HepG2 (cell line): ENCODE results near the gene LSM5. TPM values are rescaled to one million over a fixed set of nuclear protein-coding genes. Genes with fewer than 3 reads are reported as not detected.

ENCODE experiments used
- ARID3A ChIP-seq: IDR thresholded peaks from 2 replicates; pipeline ENCODE4 v1.6.1; 2012; ENCODE audit warnings: low read depth, low read length, improper control_type of control experiment
- CAMTA2 ChIP-seq: sonication (generic); formaldehyde crosslinking; IDR thresholded peaks from 2 replicates; pipeline ENCODE4 v1.4.0; 2020; ENCODE audit warnings: mild to moderate bottlenecking, missing genetic modification reagents, borderline replicate concordance
- CBX2 ChIP-seq, 2 experiments: fragments of 200-600 bp in 1 of 2; sonication (generic); formaldehyde crosslinking in 1 of 2; IDR thresholded peaks; 2 replicates each; pipeline versions ENCODE4 v1.7.0 to v1.8.1; 2018 to 2022; ENCODE audit warnings: low read depth in 2 of 2, low read length in 1 of 2, mild to moderate bottlenecking in 1 of 2, missing genetic modification reagents in 1 of 2
- FIP1L1 ChIP-seq: fragments of 200-400 bp; formaldehyde crosslinking; IDR thresholded peaks from 2 replicates; pipeline ENCODE4 v1.6.1; 2018; ENCODE audit warnings: low read depth, mild to moderate bottlenecking, low read length, moderate library complexity, borderline replicate concordance; ENCODE audit not compliant: insufficient read depth
- FOXK1 ChIP-seq: sonication (generic); formaldehyde crosslinking; IDR thresholded peaks from 2 replicates; pipeline ENCODE4 v1.4.0; 2020; ENCODE audit warnings: low read depth, missing genetic modification reagents, borderline replicate concordance
- HHEX ChIP-seq: IDR thresholded peaks from 2 replicates; pipeline ENCODE4 v1.6.1; 2016; ENCODE audit warnings: control low read depth
- MYNN ChIP-seq: sonication (generic); formaldehyde crosslinking; IDR thresholded peaks from 2 replicates; pipeline ENCODE4 v1.4.0; 2020; ENCODE audit warnings: mild to moderate bottlenecking, low read depth, missing genetic modification reagents
- NBN ChIP-seq: fragments of 450-650 bp; conservative IDR thresholded peaks from 2 replicates; pipeline ENCODE4 v1.6.1; 2017
- SIN3A ChIP-seq: IDR thresholded peaks from 2 replicates; pipeline ENCODE4 v1.6.1; 2011; ENCODE audit warnings: low read depth, mild to moderate bottlenecking, control low read depth, low read length, borderline replicate concordance
- SNAI1 ChIP-seq: sonication (generic); formaldehyde crosslinking; IDR thresholded peaks from 2 replicates; pipeline ENCODE4 v1.5.0; 2020; ENCODE audit warnings: mild to moderate bottlenecking, missing genetic modification reagents, borderline replicate concordance
- ZBTB1 ChIP-seq: sonication (generic); formaldehyde crosslinking; IDR thresholded peaks from 2 replicates; pipeline ENCODE4 v1.4.0; 2020; ENCODE audit warnings: missing genetic modification reagents, borderline replicate concordance
- ZFP36L2 ChIP-seq: sonication (generic); formaldehyde crosslinking; IDR thresholded peaks from 2 replicates; pipeline ENCODE4 v1.4.0; 2020; ENCODE audit warnings: missing genetic modification reagents
- ZFP82 ChIP-seq: sonication (generic); formaldehyde crosslinking; IDR thresholded peaks from 2 replicates; pipeline ENCODE4 v1.5.1; 2020; ENCODE audit warnings: mild to moderate bottlenecking, missing genetic modification reagents, borderline replicate concordance
- ZKSCAN5 ChIP-seq: sonication (generic); formaldehyde crosslinking; IDR thresholded peaks from 2 replicates; pipeline ENCODE4 v1.5.1; 2020; ENCODE audit warnings: mild to moderate bottlenecking, missing genetic modification reagents
- ZMYM3 ChIP-seq: sonication (generic); formaldehyde crosslinking; IDR thresholded peaks from 2 replicates; pipeline ENCODE4 v1.5.1; 2020; ENCODE audit warnings: mild to moderate bottlenecking, missing genetic modification reagents
- ZNF10 ChIP-seq: sonication (generic); formaldehyde crosslinking; IDR thresholded peaks from 2 replicates; pipeline ENCODE4 v1.4.0; 2020; ENCODE audit warnings: mild to moderate bottlenecking, low read depth, missing genetic modification reagents, borderline replicate concordance
- ZNF670 ChIP-seq: sonication (generic); formaldehyde crosslinking; IDR thresholded peaks from 2 replicates; pipeline ENCODE4 v1.8.0; 2022; ENCODE audit warnings: mild to moderate bottlenecking, missing genetic modification reagents, borderline replicate concordance
- ZNF883 ChIP-seq: sonication (generic); formaldehyde crosslinking; IDR thresholded peaks from 2 replicates; pipeline ENCODE4 v1.5.1; 2020; ENCODE audit warnings: mild to moderate bottlenecking, missing genetic modification reagents; ENCODE audit errors: not compliant biosample characterization
- polyA plus RNA-seq, 8 experiments: library from polyadenylated mRNA; depleted of rRNA in 3 of 8; stranded (reverse) in 7 of 8; unstranded in 1 of 8; fragments of >200 nt; fragmentation: Illumina TruSeq in 4 of 8; extraction: Trizol in 4 of 8; gene quantifications; 2 replicates each; pipeline versions ENCODE4 v1.2.1 to v1.2.3, GENCODE V29; 2011 to 2016; ENCODE audit warnings: low read depth in 4 of 8, missing spikeins in 1 of 8, mixed read lengths in 1 of 8; ENCODE audit not compliant: insufficient read depth in 1 of 8
- total RNA-seq, 5 experiments: library from RNA; depleted of rRNA; stranded (reverse); fragments of >200 nt; fragmentation: Illumina TruSeq; extraction: Trizol; gene quantifications; 2 replicates each; pipeline ENCODE4 v1.2.3, GENCODE V29; 2016; ENCODE audit warnings: low read depth in 1 of 5
- TF ChIP-seq, protein P1 (sequence below): sonication (generic); formaldehyde crosslinking; IDR thresholded peaks from 2 replicates; pipeline ENCODE4 v1.4.0; 2020; ENCODE audit warnings: missing genetic modification reagents
- TF ChIP-seq, protein P2 (sequence below): IDR thresholded peaks from 2 replicates; pipeline ENCODE4 v1.6.1; 2016; ENCODE audit warnings: low read depth
- TF ChIP-seq, protein P3 (sequence below): sonication (generic); formaldehyde crosslinking; IDR thresholded peaks from 2 replicates; pipeline ENCODE4 v1.4.0; 2020; ENCODE audit warnings: missing genetic modification reagents

The LSM5 gene
- total and polyA plus RNA-seq, 2 of the 13 experiments (the other 11 are each of a cell fraction or from before 2014, with no cell fraction given) = 30.3 to 183 TPM

DNA sequence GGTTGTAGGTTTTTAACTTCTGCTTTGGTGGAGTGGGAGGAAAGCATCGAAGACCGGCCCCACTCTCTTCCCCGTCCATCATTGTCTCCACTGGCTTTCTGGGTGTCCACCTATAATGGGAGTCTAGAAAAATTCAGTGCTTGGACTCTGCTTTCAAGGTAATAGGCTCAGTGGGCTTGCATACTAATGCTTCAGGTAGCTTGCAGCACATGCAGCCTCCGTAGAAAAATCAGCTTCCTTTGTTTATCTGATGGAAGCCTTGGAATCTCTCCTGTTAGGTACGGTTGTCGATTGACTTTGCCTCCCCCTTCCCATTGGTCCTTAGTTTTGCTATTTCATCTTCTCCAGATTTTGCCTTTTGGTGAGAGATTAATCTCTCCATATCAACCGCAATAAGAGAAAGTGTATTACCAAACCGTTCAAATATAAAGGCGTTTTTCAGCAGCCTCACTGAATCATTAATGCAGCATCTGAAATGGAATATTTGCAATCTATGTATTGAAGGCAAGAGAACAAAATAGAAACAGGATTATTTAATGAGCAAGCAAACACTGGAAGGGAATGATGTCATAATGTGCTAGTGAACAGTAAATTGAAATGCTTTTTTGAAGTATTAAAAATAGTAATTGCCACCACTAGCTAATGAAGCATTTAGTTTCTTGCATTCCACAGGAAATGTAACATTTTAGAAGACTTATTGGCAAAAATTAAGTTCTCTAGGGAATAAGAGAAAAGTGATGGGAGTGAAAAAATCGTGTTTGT lies 6.1 kb upstream of the LSM5 start (continued):
- TF ChIP-seq SIN3A = no peak
- TF ChIP-seq ZFP36L2 (CRISPR knock-in tag) = no peak
- TF ChIP-seq ZFP82 = 0 out of 2 replicates have a peak, but pooled peaks have one; percentile 42
- no peak for TF ChIP-seq ZMYM3 (CRISPR knock-in tag)
- no peak for TF ChIP-seq NBN
- no peak for TF ChIP-seq CAMTA2 (CRISPR knock-in tag)
- TF ChIP-seq, protein P1, sequence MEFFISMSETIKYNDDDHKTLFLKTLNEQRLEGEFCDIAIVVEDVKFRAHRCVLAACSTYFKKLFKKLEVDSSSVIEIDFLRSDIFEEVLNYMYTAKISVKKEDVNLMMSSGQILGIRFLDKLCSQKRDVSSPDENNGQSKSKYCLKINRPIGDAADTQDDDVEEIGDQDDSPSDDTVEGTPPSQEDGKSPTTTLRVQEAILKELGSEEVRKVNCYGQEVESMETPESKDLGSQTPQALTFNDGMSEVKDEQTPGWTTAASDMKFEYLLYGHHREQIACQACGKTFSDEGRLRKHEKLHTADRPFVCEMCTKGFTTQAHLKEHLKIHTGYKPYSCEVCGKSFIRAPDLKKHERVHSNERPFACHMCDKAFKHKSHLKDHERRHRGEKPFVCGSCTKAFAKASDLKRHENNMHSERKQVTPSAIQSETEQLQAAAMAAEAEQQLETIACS (CRISPR knock-in tag) = no peak
- no peak for TF ChIP-seq HHEX (CRISPR knock-in tag)
- TF ChIP-seq ZNF10 = no peak
- TF ChIP-seq ZKSCAN5 (CRISPR knock-in tag) = no peak
- no peak for TF ChIP-seq FIP1L1
- TF ChIP-seq SNAI1 (CRISPR knock-in tag) = no peak
- TF ChIP-seq, protein P2, sequence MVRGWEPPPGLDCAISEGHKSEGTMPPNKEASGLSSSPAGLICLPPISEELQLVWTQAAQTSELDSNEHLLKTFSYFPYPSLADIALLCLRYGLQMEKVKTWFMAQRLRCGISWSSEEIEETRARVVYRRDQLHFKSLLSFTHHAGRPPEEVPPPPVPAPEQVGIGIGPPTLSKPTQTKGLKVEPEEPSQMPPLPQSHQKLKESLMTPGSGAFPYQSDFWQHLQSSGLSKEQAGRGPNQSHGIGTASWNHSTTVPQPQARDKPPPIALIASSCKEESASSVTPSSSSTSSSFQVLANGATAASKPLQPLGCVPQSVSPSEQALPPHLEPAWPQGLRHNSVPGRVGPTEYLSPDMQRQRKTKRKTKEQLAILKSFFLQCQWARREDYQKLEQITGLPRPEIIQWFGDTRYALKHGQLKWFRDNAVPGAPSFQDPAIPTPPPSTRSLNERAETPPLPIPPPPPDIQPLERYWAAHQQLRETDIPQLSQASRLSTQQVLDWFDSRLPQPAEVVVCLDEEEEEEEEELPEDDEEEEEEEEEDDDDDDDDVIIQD (CRISPR knock-in tag) = no peak
- no peak for TF ChIP-seq MYNN
- TF ChIP-seq, protein P3, sequence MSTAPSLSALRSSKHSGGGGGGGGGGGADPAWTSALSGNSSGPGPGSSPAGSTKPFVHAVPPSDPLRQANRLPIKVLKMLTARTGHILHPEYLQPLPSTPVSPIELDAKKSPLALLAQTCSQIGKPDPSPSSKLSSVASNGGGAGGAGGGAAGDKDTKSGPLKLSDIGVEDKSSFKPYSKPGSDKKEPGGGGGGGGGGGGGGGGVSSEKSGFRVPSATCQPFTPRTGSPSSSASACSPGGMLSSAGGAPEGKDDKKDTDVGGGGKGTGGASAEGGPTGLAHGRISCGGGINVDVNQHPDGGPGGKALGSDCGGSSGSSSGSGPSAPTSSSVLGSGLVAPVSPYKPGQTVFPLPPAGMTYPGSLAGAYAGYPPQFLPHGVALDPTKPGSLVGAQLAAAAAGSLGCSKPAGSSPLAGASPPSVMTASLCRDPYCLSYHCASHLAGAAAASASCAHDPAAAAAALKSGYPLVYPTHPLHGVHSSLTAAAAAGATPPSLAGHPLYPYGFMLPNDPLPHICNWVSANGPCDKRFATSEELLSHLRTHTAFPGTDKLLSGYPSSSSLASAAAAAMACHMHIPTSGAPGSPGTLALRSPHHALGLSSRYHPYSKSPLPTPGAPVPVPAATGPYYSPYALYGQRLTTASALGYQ (CRISPR knock-in tag) = no peak
- 0 out of 2 replicates have a peak, but pooled peaks have one; percentile 19 for TF ChIP-seq ARID3A
- no peak for TF ChIP-seq ZBTB1
- TF ChIP-seq ZNF883 (CRISPR knock-in tag) = no peak
- TF ChIP-seq FOXK1 (CRISPR knock-in tag) = no peak
- no peak for TF ChIP-seq CBX2 (IDR thresholded peaks at IDR 0.05; ENCODE audit: low read depth, low read length)
- no peak for TF ChIP-seq CBX2 (CRISPR knock-in tag; IDR thresholded peaks at IDR 0.05; ENCODE audit: low read depth)
- no peak for TF ChIP-seq ZNF670
